Measurements from ENCODE around the gene SPHK1. TPM values are rescaled to one million over a fixed set of nuclear protein-coding genes. Genes with fewer than 3 reads are reported as not detected.
A peak's percentile ranks its signal among the peaks of the same experiment; 100 is the strongest.
"Not testable (repeated sequence)": the region's sequence is repeated elsewhere in the genome, so short reads cannot be mapped to it uniquely, and the experiment has no call there.

The SPHK1 gene, protein sequence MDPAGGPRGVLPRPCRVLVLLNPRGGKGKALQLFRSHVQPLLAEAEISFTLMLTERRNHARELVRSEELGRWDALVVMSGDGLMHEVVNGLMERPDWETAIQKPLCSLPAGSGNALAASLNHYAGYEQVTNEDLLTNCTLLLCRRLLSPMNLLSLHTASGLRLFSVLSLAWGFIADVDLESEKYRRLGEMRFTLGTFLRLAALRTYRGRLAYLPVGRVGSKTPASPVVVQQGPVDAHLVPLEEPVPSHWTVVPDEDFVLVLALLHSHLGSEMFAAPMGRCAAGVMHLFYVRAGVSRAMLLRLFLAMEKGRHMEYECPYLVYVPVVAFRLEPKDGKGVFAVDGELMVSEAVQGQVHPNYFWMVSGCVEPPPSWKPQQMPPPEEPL
- total RNA-seq (2014; rRNA removed; shearing (Covaris generic)), result 7.8 and 9.2 TPM in 2 replicates

DNA sequence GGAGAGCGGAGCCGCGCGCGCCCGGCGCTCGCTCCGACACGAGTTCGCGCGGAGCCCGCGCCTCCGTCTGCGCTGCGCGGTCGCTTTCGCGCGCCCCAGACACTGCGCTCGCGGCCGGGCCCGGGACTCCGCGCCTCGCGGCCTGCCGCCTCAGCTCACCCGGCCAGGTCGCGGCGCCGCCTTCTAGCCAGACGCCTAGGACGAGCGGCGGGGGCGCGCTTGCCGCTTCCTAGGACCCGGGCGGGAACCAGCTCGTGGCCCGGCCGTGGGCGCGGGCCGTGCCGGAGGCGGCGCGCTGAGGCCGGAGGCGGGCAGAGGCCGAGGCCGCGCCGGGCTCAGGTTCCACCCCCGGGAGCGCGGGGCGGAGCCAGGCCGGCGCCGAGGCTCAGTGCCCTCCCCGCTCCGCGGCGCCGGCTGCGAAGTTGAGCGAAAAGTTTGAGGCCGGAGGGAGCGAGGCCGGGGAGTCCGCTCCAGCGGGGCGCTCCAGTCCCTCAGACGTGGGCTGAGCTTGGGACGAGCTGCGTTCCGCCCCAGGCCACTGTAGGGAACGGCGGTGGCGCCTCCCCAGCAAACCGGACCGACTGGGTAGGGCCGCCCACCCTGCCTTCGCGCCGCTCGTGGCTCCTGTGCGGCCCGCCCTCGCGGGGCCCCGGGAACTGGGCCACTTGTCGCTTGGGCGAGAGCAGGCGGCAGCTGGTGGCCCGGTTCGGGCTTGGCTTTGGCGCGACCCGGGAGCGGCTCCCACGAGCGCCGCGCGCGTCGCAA is at the start of gene SPHK1:
Gene SPHK1, plus strand, starts transcription at position 388 of the 765 bp plus-strand sequence. CDS start 1,036 bp downstream, outside the sequence.
- DNase-seq (ENCODE audit: low spot score), result peak; percentile 60

DNA sequence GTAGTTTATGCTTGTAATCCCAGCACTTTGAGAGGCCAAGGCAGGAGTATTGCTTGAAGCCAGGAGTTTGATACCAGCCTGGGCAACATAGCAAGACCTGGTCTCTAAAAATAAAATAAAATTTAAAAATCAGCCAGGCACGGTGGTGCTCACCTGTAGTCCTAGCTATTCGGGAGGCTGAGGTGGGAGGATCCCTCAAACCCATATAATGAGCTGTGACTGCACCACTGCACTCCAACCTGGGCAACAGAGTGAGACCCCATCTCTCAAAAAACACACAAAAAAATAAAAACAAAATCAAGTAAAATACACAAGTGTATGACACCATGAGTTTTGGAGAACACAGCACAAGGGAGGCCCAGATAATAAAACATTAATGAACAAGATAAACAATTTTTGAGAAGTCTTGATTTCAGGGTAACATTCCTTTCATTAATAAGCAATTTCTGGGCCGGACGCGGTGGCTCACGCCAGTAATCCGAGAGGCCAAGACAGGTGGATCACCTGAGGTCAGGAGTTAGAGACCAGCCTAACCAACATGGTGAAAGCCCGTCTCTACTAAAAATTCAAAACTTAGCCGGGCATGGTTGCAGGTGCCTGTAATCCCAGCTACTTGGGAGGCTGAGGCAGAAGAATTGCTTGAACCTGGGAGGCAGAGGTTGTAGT is 48.6 kb upstream of the SPHK1 start:
- no peak for DNase-seq (ENCODE audit: low spot score)

DNA sequence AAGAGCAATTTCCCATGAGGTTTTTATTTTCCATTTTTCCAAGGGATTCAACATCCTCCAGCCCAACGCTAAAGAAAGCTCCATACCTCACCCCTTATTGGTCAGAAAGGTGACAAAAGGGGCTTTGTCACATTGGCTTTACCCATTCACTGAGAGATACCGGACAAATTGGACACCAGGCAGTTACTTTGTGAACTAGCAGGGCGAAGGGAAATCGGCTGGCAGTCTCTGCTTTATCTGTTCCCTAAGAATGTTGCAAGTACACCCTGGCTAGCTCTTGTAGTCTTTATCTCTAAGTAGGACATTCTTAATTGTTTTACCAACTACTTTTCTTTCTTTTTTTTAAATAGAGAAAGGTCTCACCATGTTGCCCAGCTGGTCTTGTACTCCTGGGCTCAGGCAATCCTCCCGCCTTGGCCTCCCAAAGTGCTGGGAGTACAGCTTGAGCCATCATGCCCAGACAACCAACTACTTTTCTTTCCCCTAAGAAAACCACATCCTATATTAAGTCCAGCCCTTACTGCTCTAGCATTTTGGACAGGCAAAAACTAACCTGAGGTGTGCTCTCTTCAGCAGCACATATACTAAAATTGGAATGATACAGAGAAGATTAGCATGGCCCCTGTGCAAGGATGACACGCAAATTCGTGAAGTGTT is 47.5 kb upstream of the SPHK1 start:
- DNase-seq (ENCODE audit: low spot score), result no peak

DNA sequence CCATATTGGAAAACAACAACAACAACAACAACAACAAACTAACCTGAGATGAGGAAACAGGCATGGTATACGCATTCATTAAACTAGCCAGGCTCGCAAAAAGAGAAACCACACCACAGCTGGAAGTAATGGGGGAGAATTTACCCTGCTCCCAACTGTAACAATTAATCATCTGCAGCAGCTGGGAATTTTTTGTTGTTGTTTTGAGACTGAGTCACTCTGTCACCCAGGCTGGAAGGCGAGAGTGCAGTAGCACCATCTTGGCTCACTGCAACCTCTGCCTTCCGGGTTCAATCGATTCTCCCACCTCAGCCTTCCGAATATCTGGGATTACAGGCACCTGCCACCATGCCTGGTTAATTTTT is 47.0 kb upstream of the SPHK1 start:
- DNase-seq (ENCODE audit: low spot score), result peak; percentile 28

DNA sequence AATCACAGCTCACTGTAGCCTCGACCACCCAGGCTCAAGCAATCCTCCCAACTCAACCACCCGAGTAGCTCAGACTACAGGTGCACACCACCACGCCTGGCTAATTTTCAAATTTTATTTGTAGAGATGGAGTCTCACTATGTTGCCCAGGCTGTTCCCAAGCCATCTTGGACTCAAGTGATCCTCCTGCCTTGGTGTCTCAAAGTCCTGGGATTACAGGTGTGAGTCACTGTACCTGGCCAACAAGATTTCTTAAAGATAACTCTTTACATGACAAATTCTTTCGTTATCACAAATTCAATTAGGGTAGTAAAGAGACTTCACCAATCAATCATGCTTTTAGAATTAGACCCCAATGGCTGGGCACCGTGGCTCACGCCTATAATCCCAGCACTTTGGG is 43.1 kb upstream of the SPHK1 start:
- DNase-seq (ENCODE audit: low spot score), result no peak

DNA sequence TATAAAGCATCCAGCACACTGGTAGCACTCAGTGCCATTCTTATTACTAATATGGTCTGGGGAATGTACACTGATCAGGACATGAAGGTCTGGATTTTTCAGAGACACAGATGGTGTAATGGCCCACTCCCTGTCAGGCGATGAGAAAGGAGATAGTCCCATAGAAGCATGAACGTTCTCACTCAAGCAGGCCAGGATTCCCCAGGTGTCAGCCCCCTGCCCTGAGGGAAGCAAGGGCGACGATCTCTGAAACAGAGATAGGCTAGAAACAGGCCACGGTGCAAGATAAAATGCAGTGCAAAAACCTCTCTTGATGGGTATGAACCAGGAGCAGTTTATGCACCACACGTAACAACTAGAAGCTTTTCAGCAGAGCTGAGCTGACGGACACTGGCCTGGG is 41.3 kb upstream of the SPHK1 start:
- no peak for DNase-seq (ENCODE audit: low spot score)

DNA sequence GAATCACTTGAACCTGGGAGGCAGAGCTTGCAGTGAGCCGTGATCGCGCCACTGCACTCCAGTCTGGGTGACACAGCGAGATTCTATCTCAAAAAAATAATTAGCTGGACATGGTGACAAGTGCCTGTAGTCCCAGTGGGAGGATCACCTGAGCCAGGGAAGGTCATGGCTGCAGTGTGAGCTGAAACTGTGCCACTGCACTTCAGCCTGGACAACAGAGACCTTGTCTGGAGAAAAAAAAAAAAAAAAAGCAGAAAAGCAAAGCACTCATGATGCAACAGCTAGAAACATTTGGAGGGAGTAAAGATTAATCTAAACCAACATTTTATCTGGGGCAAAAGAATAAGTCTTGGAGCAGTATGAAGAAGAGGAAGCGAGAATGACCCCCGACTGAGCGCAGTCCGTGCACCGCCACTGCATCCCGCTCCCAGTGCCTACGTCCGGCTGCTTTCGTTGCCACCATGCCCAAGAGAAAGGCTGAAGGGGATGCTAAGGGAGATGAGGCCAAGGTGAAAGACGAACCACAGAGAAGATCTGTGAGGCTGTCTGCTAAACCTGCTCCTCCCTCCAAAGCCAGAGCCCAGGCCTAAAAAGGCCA is 38.9 kb upstream of the SPHK1 start:
- no peak for DNase-seq (ENCODE audit: low spot score)

DNA sequence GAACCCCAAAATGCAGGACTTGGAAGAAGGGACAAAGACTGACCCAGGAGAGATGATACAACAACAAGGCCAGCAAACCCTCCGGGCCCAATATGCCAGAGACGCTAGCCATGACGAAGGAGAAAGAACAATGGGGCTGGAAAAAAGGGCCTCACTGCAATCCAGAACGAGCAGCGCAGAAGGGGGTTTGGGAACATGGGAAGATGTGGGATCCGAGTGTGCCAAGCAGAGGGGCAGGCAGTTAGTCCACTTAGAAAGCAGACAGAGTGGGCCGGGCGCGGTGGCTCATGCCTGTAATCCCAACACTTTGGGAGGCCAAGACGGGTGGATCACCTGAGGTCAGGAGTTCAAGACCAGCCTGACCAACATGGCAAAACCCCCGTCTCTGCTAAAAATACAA is 37.5 kb upstream of the SPHK1 start:
- DNase-seq (ENCODE audit: low spot score), result not testable (repeated sequence)

DNA sequence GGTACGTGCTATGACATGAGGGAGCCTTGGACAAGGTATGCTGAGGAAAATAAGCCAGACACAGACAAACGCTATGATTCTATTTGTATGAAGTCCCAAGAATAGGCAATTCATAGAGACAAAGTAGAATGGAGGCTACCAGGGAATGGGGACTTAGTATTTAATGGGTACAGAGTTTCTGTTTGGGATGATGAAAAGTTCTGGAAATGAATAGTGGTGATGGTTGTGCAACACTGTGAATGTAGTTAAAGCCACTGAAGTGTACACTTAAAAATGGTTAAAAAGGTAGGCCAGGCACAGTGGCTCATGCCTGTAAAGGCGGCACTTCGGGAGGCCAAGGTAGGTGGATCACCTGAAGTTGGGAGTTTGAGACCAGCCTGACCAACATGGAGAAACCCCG is 33.9 kb upstream of the SPHK1 start:
- no peak for DNase-seq (ENCODE audit: low spot score)

DNA sequence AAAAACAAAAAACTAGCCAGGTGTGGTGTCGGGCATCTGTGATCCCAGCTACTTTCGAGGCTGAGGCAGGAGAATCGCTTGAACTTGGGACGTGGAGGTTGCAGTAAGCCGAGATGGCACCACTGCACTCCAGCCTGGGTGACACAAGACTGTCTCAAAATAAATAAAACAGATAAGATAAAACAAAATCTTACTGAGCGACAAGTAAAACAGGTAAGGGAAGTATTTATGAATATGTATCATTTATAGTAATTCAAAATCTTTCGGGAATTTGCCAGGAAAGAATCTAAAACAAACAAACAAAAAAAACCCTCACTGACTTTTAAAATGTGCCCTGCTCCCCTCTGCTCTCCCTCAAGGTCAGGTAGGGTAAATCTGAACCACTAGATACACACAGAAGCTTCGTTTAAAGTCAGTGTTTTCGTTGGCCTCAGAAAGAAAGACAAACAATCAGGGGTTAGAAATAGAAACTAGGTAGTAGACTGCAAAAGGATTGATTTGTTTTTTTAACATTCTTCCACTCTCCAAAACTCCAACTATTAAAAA is 32.8 kb upstream of the SPHK1 start:
- DNase-seq (ENCODE audit: low spot score), result no peak

DNA sequence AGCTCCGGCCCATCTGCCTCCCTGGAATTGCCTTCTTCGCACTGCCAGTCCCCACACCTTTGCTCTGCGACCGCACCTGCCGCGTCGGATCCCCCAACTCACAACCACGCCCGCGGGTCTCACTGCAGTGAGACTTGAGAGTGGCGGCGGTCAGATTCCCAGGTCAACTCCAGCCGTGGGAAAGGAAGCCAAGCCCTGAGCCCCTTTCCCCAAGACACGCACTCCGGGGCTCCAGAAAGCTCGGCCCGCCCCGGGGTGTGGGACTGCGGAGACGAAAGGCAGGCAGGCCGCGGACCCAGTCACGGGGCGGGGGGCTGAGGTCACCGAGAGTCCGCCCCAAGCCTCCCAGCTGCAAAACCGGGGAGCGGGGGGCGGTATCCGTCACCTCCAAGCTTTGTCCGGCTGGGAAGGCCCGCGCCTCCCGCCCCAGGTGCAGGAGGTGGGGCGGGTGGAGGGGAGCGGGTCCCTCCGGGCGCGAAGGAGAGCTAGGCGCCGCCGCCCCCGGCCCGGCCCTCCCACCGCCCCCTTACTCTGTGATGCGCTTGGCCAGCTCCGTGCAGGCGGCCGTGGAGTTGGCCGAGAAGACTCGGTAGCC is 31.3 kb upstream of the SPHK1 start:
- DNase-seq (ENCODE audit: low spot score), result no peak

DNA sequence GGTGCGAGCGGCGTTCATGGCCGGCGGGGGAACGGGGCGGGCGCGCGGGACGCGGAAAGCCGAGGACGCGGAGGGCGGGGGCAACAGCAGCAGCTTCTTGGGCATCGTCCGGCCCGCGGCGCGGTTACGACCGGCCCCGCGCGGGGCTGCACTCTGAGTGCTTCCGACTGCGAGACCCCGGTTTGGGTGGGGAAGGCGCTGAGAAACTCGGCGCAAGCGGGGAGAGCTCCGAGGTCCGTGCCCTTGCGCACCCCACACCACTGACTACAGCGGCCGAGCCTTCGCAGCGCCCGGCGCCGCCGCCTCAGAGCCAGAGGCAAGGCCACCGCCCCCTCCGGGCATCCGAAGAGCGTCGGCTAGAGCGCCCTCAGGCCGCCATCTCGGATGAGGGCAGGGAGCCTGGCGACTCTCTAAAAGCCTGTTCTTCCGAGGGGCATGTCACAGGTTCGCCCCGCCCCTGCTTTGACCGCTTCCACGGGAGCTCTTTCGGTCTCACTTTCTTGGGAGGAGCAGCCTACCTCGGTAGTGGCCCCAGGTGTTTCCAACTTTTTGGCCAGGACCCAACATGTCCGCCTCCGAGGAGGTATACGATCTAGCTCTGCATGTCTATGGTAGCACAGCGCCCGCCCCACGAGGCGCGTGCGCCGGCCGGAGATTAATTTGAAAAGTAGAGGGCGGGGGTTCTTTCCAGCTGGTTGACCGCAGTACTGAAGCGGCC is 30.7 kb upstream of the SPHK1 start, which contains the start of gene PRPSAP1:
Gene PRPSAP1, minus strand, starts transcription at position 318 of the 718 bp plus-strand sequence. Its CDS starts 213 bp downstream, at position 105.
- DNase-seq (ENCODE audit: low spot score), result peak; percentile 89

DNA sequence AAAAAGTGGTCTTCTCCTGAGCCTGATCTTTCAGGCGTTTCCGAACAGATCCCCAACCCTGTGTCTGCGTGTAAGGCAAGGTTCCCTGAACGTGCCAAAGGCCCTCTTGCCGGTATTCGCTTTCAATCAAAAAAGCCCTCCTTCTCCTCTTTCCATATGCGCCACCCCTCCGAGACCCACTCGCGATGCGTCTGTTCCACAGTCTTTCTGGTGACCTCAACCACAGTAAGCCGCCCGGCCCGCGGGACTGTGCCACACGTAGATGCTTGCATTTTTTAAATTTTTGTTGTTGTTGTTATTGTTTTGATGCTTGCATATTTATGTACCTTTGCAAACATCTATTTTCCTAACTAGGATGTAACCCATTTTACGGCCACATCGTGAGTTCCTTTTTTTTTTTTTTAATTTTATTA is 30.1 kb upstream of the SPHK1 start:
- DNase-seq (ENCODE audit: low spot score), result no peak

DNA sequence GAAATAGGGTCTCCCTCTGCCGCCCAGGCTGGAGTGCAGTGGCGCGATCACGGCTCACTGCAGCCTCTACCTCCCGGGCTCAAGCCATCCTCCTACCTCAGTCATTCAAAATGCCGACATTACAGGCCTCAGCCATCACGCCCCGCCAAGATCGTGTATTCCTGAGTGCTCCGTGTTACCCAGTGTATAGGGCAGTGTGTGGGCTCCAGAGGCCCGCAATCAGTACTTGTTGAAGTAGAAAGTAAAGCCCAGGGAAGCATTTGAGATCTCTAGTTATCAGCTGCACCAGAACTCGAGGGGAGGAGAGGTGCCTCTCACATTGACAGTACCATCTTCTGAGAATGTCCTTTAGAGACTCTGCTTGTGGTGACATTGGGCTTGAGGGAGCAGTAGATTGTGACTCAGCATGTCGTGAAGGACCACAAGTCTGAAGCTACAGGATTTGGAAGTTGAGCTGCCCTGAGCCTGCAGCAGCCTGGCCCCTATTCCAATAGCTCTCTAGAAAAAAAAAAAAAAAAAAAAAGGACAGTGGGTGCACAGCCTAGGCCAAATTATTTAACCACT is 29.6 kb upstream of the SPHK1 start:
- no peak for DNase-seq (ENCODE audit: low spot score)

DNA sequence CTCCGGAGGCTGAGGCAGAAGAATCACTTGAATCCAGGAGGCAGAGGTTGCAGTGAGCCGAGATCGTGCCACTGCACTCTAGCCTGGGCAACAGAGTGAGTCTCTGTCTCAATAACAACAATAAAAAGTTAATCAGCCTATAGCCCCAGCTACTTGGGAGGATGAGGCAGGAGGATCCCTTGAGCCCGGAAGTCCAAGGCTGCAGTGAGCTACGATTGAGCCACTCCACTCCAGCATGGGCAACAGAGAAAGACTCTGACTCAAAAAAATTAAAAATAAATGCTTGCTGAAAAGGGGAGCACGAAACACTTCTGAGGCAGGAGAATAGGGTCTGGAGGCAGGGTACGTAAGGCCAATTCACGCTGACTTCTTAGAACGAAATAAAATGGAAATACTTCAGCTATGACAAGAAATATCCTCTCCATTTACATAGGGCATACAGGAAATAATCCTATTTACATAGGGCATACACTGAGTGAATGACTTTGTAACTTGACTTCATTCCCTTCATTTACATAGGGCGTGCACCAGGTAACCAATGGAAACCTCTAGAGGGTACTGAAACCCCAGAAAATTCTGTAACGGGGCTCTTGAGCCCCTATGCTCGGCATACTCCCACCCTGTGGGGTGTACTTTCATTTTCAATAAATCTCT is 27.5 kb upstream of the SPHK1 start:
- DNase-seq (ENCODE audit: low spot score), result no peak

DNA sequence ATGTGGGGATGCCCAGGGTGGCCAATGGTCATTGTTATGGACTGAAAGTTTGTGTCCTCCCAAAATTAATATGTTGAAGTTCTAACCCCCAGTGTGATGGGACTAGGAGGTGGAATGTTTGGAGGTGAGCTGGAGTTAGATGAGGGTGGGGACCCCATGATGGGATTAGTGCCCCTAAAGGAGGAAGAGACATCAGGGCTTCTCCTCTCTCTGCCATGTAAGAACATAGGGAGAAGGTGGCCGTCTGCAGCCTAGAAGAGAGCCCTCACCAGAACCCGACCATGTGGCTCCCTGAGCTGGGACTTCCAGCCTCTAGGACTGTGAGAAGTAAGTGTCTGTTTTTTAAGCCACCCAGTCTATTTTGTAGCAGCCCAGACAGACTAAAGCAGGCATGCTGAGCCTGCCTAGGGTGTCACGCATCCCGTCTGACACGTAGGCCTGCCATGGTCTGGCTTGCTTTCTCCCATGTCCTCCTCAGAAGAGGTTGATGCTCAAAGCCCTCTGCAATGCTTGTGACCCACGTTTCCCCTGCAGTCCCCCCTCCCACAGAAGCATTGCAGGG is 26.7 kb upstream of the SPHK1 start:
- no peak for DNase-seq (ENCODE audit: low spot score)

DNA sequence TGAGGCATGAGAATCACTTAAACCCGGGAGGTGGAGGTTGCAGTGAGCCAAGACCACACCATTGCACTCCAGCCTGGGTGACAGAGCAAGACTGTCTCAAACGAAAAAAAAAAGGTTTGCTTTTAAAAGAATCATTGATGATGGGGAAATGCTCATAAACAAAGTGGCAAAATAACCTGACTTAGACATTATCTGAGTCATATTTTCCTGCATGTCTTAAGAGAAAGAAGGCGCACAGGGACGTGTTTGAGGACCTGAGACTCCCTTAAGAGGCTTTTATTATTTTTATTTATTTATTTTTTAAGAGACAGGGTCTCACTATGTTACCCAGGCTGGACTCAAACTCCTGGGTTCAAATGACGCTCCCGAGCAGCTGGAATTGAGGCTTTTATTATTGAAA is 25.0 kb upstream of the SPHK1 start:
- DNase-seq (ENCODE audit: low spot score), result no peak

DNA sequence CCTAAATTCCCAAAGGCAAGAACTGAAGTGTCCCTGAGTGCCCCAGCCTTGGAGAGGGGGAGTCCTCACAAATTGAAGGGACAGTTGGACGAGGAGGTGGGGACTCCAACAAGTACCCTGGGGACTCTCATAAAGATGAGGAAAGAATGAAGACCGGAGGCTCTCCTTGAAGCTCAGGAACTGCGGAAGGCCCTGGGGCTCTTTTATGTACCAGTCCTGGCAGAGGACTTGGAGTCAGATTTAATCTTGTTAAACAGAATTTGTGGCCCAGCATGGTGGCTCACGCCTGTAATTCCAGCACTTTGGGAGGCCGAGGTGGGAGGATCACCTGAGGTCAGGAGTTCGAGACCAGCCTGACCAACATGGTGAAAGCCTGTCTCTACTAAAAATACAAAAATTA is 24.6 kb upstream of the SPHK1 start:
- not testable (repeated sequence) for DNase-seq (ENCODE audit: low spot score)

DNA sequence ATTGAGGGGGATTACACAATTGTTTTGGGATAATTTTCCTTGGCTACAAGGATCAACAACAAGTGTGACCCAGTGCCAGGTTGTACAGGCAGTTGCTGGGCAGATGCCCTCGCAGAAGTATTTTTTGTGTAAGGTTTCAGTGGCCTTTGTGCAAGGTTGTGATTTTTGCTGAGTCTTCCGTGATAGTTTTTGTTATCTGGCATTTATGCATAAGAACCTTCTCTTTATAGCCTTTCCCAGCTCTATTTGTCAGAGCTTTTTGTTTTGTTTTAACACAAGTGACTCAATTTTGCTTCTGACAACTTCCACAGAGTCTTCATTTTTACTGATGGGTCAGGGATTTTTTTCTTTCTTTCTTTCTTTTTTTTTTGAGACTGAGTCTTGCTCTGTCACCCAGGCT is 23.9 kb upstream of the SPHK1 start:
- DNase-seq (ENCODE audit: low spot score), result no peak

Data from H4 (cell line).